Chondrocyte (in vitro differentiated cells): Measurements from ENCODE around the gene MOG. TPM values are rescaled to one million over a fixed set of nuclear protein-coding genes. Genes with fewer than 3 reads are reported as not detected.
A peak's percentile ranks its signal among the peaks of the same experiment; 100 is the strongest.

Experiments
- DNase-seq: peaks from one replicate; pipeline ENCODE4 v3.0.0; 2021; ENCODE audit warnings: mixed read lengths, low spot score
- H3K27ac Mint-ChIP-seq: one replicate; pipeline ENCODE4 v1.8.0; 2021; ENCODE audit warnings: mild to moderate bottlenecking, moderate library complexity, mixed read lengths; ENCODE audit not compliant: unreplicated experiment
- H3K27me3 Mint-ChIP-seq: 2 replicates; pipeline ENCODE4 v1.8.0; 2021; ENCODE audit warnings: low read depth, mixed read lengths
- H3K36me3 Mint-ChIP-seq: 2 replicates; pipeline ENCODE4 v1.8.0; 2021; ENCODE audit warnings: low read depth, mixed read lengths
- H3K4me1 Mint-ChIP-seq: 2 replicates; pipeline ENCODE4 v1.8.0; 2021; ENCODE audit warnings: low read depth, mild to moderate bottlenecking, mixed read lengths
- H3K4me3 Mint-ChIP-seq: one replicate; pipeline ENCODE4 v1.8.0; 2021; ENCODE audit warnings: mild to moderate bottlenecking, moderate library complexity, mixed read lengths; ENCODE audit not compliant: unreplicated experiment
- H3K9me3 Mint-ChIP-seq: 2 replicates; pipeline ENCODE4 v1.8.0; 2021; ENCODE audit warnings: low read depth, mixed read lengths
- CTCF ChIP-seq: fragments of 200-600 bp; sonication (generic); IDR thresholded peaks from 2 replicates; pipeline ENCODE4 v1.5.0; 2021; ENCODE audit warnings: antibody characterized with exemption, mild to moderate bottlenecking, moderate library complexity
- total RNA-seq: library from RNA; stranded (reverse); gene quantifications from 3 replicates; pipeline ENCODE4 v1.2.1, GENCODE V29; 2021

MOG gene
- total RNA-seq, 1 donor from 2014 or later = 0.82 TPM

- no peaks in the 10 kb centered on the region for H3K36me3 Mint-ChIP-seq
- no peaks in the 10 kb centered on the region for H3K27me3 Mint-ChIP-seq
- no peak overlapping the region for H3K4me3 Mint-ChIP-seq
- H3K9me3 Mint-ChIP-seq = no peaks in the 10 kb centered on the region
- peaks cover 11% of the 10 kb centered on the region for H3K4me1 Mint-ChIP-seq
- no peak for DNase-seq
- H3K27ac Mint-ChIP-seq = no peak overlapping the region
- peak; percentile 83 for TF ChIP-seq CTCF
These were observed 8.8 kb upstream of the MOG start for GRCh38 chr6:29647927-29648642.

GRCh38 chr6:29649701-29650673 is 6.9 kb upstream of the MOG start:
- Mint-ChIP-seq H3K4me1 (peaks cover 11% of the 10 kb centered on the region), H3K9me3 (no peaks in the 10 kb centered on the region), H3K27ac (peak overlapping the region; percentile 88), H3K4me3 (peak overlapping the region; percentile 73), H3K36me3 (no peaks in the 10 kb centered on the region), H3K27me3 (no peaks in the 10 kb centered on the region)
- TF ChIP-seq CTCF = peak; percentile 89
- DNase-seq = peak; percentile 96

DNA sequence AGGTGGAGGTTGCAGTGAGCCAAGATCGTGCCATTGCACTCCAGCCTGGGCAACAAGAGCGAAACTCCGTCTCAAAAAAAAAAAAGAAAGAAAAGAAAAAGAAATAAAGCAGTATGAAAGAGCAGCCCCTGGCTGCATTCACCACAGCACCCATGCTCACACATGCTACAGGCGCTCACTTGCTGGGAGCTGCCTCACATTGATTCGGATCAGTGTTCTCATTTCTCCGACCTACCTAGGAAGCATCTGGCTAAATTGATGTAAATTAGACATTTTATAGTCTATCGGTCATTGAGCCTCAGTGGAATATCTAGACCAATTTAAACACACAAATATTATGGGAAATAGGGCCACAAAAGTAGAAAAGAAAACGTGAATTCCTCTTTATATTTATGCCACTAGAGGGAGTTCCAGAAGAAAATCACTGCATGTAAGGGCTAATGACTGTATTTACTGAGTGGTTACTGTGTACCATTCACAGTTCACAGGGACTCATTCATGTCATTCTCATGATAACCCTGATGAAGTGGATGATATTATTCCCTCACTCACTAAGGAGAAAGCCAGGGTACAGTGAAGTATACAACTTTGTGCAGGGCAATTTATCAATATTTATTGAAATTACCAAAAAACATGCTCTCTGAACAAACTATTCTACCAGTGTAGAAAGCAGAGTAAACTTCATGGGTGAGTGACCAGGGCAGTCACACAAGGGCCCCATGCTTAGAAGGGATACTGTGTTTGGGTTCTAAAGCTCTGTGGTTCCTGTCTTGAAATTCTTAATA is 5.3 kb upstream of the MOG start:
- no peak for DNase-seq
- peak; percentile 85 for TF ChIP-seq CTCF
- no peaks in the 10 kb centered on the region for H3K9me3 Mint-ChIP-seq
- peaks cover 24% of the 10 kb centered on the region for H3K4me1 Mint-ChIP-seq
- H3K4me3 Mint-ChIP-seq = no peak overlapping the region
- H3K27ac Mint-ChIP-seq = no peak overlapping the region
- H3K27me3 Mint-ChIP-seq = no peaks in the 10 kb centered on the region
- no peaks in the 10 kb centered on the region for H3K36me3 Mint-ChIP-seq

DNA sequence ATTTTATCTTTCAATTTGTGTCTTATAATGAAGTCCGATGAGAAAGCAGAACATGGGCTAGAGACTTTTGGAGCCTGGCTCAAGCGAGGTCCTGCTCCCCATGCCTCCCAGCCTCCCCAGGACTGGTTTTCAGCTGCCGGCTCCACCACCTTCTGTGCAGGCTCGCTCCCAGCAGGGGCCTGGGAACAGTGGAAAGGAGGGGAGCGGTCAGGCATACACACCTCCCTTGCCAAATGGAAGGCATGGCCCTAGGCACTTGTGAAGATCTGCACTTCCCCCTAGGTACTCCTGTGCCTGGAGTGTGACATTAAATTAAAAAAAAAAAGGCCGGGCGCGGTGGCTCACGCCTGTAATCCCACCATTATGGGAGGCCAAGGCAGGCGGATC is 4.7 kb upstream of the MOG start:
- H3K27me3 Mint-ChIP-seq = no peaks in the 10 kb centered on the region
- H3K4me1 Mint-ChIP-seq = peaks cover 27% of the 10 kb centered on the region

More for the DNA sequence above, 4.7 kb upstream of the MOG start:
- no peak for TF ChIP-seq CTCF
- H3K27ac Mint-ChIP-seq = no peak overlapping the region
- no peak overlapping the region for H3K4me3 Mint-ChIP-seq
- DNase-seq = no peak
- H3K36me3 Mint-ChIP-seq = no peaks in the 10 kb centered on the region
- H3K9me3 Mint-ChIP-seq = no peaks in the 10 kb centered on the region
